A673 (cell line): ENCODE results near the gene IGLL1. TPM values are rescaled to one million over a fixed set of nuclear protein-coding genes. Genes with fewer than 3 reads are reported as not detected.
"Not testable (repeated sequence)": the region's sequence is repeated elsewhere in the genome, so short reads cannot be mapped to it uniquely, and the experiment has no call there.

Experiments used
- BruUV-seq: library from RNA; stranded (reverse); fragments of 400-500 nt; replicated peaks from 2 replicates; lab custom pipeline; 2021; lab: Mats Ljungman, UMichigan
- CTCF ChIA-PET: fragments of 300-600 bp; sonication (Branson Sonifier 250); formaldehyde crosslinking; loops from one replicate; lab custom pipeline; 2022; ENCODE audit warnings: antibody characterized with exemption; lab: Charles Lee
- POLR2A ChIA-PET: fragments of 300-600 bp; sonication (Branson Sonifier 250); formaldehyde crosslinking; loops from one replicate; lab custom pipeline; 2022; ENCODE audit warnings: antibody characterized with exemption; ENCODE audit not compliant: low non-redundant PET; lab: Charles Lee
- DNase-seq: peaks from one replicate; pipeline ENCODE4 v3.0.0-alpha.2; 2015; ENCODE audit warnings: low spot score
- H3K27ac ChIP-seq: fragments of 200-600 bp; sonication (generic); 2 replicates; pipeline ENCODE4 v1.5.1; 2016; ENCODE audit warnings: mixed run types, low read depth, mild to moderate bottlenecking, mixed read lengths, antibody characterized with exemption, low read length; ENCODE audit not compliant: poor library complexity, severe bottlenecking
- H3K27me3 ChIP-seq: fragments of 200-600 bp; sonication (generic); replicated peaks from 2 replicates; pipeline ENCODE4 v1.6.1; 2017; ENCODE audit warnings: mixed run types, low read depth, mild to moderate bottlenecking, mixed read lengths, antibody characterized with exemption, low read length; ENCODE audit not compliant: insufficient read depth, poor library complexity
- H3K36me3 ChIP-seq: fragments of 200-600 bp; sonication (generic); 2 replicates; pipeline ENCODE4 v1.6.1; 2016; ENCODE audit warnings: mixed run types, mild to moderate bottlenecking, mixed read lengths, antibody characterized with exemption, low read length; ENCODE audit not compliant: insufficient read depth, poor library complexity, severe bottlenecking
- H3K4me1 ChIP-seq: fragments of 200-600 bp; sonication (generic); 2 replicates; pipeline ENCODE4 v1.6.1; 2017; ENCODE audit warnings: mixed run types, mild to moderate bottlenecking, mixed read lengths, antibody characterized with exemption, low read length; ENCODE audit not compliant: insufficient read depth, poor library complexity, severe bottlenecking
- H3K4me3 ChIP-seq: fragments of 200-600 bp; sonication (generic); 2 replicates; pipeline ENCODE4 v1.5.1; 2016; ENCODE audit warnings: low read depth, mixed run types, mild to moderate bottlenecking, mixed read lengths, low read length; ENCODE audit not compliant: poor library complexity, severe bottlenecking
- H3K9me3 ChIP-seq: fragments of 200-600 bp; sonication (generic); 2 replicates; pipeline ENCODE4 v1.6.1; 2016; ENCODE audit warnings: mixed run types, low read depth, mild to moderate bottlenecking, mixed read lengths, antibody characterized with exemption, low read length; ENCODE audit not compliant: poor library complexity, severe bottlenecking
- EZH2 ChIP-seq: fragments of 200-600 bp; sonication (generic); IDR thresholded peaks from 2 replicates; pipeline ENCODE4 v1.6.1; 2017; ENCODE audit warnings: borderline replicate concordance, low read depth, mild to moderate bottlenecking, mixed read lengths, antibody characterized with exemption, low read length; ENCODE audit not compliant: poor library complexity, severe bottlenecking
- intact Hi-C: fragments of 100-400 bp; cut with micrococcal nuclease; formaldehyde crosslinking; loops from one replicate; pipeline ENCODE4 v1.10.0; 2022; ENCODE audit not compliant: unreplicated experiment
- total RNA-seq: library from RNA; stranded (reverse); gene quantifications from 2 replicates; pipeline ENCODE4 v1.2.3, GENCODE V29; 2021
- TF ChIP-seq, protein P1 (sequence below): fragments of 300-800, 200-600 bp; sonication (generic); conservative IDR thresholded peaks from 2 replicates; pipeline ENCODE4 v1.5.1; 2017; ENCODE audit warnings: low read depth, mild to moderate bottlenecking, antibody characterized with exemption, low read length, moderate library complexity, mixed read lengths

The IGLL1 gene
- total RNA-seq, 1 experiment from 2014 or later, result not detected

GRCh38 chr22:23626286-23626975, 46.3 kb upstream of the IGLL1 start:
- TF ChIP-seq, protein P1, sequence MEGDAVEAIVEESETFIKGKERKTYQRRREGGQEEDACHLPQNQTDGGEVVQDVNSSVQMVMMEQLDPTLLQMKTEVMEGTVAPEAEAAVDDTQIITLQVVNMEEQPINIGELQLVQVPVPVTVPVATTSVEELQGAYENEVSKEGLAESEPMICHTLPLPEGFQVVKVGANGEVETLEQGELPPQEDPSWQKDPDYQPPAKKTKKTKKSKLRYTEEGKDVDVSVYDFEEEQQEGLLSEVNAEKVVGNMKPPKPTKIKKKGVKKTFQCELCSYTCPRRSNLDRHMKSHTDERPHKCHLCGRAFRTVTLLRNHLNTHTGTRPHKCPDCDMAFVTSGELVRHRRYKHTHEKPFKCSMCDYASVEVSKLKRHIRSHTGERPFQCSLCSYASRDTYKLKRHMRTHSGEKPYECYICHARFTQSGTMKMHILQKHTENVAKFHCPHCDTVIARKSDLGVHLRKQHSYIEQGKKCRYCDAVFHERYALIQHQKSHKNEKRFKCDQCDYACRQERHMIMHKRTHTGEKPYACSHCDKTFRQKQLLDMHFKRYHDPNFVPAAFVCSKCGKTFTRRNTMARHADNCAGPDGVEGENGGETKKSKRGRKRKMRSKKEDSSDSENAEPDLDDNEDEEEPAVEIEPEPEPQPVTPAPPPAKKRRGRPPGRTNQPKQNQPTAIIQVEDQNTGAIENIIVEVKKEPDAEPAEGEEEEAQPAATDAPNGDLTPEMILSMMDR, result no peak
- TF ChIP-seq EZH2, result no peak
- no TSS peak for BruUV-seq
- H3K4me1 ChIP-seq, result no peaks in the 10 kb centered on the region
- ChIA-PET POLR2A (no interaction called here), CTCF (no interaction called here)
- no peak for DNase-seq
- H3K4me3 ChIP-seq, result no peak overlapping the region
- H3K9me3 ChIP-seq, result no peaks in the 10 kb centered on the region
- H3K36me3 ChIP-seq, result no peaks in the 10 kb centered on the region
- no peaks in the 10 kb centered on the region for H3K27me3 ChIP-seq
- no peak overlapping the region for H3K27ac ChIP-seq
- intact Hi-C loops, result no loop called here

GRCh38 chr22:23622634-23623033, 42.5 kb upstream of the IGLL1 start:
- Histone ChIP-seq H3K36me3 (no peaks in the 10 kb centered on the region), H3K4me1 (no peaks in the 10 kb centered on the region), H3K27ac (no peak overlapping the region), H3K9me3 (no peaks in the 10 kb centered on the region), H3K4me3 (no peak overlapping the region), H3K27me3 (no peaks in the 10 kb centered on the region)
- CTCF ChIA-PET, result interaction anchor here (1.0 kb wide), 1 partner anchor 227 kb away, joined by 4 read pairs; no protein-coding TSS in a partner anchor
- POLR2A ChIA-PET, result no interaction called here
- TF ChIP-seq, protein P1, result no peak
- TF ChIP-seq EZH2, result no peak
- intact Hi-C loops, result no loop called here
- DNase-seq, result no peak
- no TSS peak for BruUV-seq

GRCh38 chr22:23621916-23622315, 41.8 kb upstream of the IGLL1 start:
- DNase-seq, H3K4me3 ChIP-seq, H3K4me1 ChIP-seq, intact Hi-C loops, BruUV-seq, H3K27ac ChIP-seq, H3K9me3 ChIP-seq, H3K36me3 ChIP-seq, H3K27me3 ChIP-seq, POLR2A ChIA-PET: not testable (repeated sequence)
- CTCF ChIA-PET, result interaction anchor here (1.0 kb wide), 1 partner anchor 228 kb away, joined by 4 read pairs; no protein-coding TSS in a partner anchor
